Stimulated activated CD4-positive, alpha-beta T cell treated with anti-CD3 and anti-CD28 coated beads, Interleukin-2, amount 100 ng/mL, for 4 hours (primary cell): Measurements from ENCODE around the gene THNSL1.
A peak's percentile ranks its signal among the peaks of the same experiment; 100 is the strongest.
"Not testable (repeated sequence)": the region's sequence is repeated elsewhere in the genome, so short reads cannot be mapped to it uniquely, and the experiment has no call there.

ENCODE experiments used
- DNase-seq: peaks from one replicate; pipeline ENCODE4 v3.0.0-alpha.2; 2020; ENCODE audit warnings: low read depth

Gene THNSL1

DNA sequence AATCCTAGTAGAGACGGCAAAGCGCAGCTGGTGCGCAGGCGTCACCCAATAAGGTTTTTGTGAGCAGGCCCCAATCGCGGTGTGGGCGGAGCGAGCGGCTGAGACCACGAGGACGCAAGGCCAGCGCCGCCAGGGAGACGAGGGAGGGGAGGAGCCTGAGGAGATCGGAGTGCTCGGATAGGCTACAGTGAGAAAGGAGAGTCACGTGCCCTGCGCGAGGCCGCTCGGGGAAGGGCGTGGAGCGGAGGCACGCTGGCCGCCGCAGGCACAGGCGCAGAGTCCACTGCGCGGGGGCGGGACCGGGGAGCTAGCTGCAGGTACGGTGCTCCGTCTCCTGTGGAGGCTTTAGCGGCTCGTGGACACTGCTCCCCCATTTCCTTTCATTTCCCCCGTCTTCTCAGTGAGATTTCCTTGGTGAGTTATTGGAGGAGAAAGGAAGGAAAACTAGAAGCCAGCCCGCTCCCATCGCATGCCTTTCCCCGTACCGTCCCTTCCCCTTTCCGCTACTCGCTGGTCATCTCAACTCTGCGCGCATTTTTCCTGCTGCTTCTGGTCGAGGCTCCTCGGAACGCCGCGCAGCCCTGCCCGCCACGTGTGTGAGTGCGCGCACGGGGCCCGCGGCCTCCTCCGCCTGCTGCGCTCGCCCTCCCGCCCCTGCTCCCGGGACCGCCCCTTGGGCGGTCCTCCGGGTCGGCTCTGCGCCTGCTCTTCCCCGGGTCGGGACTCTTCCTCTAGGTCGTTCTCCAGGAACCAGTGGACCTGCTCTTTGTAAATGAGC lies at the start of gene THNSL1:
THNSL1 (plus strand) TSS at position 237 of the 778 bp plus-strand sequence. CDS start 6,612 bp downstream, outside the sequence.
- DNase-seq, result peak; percentile 98

DNA sequence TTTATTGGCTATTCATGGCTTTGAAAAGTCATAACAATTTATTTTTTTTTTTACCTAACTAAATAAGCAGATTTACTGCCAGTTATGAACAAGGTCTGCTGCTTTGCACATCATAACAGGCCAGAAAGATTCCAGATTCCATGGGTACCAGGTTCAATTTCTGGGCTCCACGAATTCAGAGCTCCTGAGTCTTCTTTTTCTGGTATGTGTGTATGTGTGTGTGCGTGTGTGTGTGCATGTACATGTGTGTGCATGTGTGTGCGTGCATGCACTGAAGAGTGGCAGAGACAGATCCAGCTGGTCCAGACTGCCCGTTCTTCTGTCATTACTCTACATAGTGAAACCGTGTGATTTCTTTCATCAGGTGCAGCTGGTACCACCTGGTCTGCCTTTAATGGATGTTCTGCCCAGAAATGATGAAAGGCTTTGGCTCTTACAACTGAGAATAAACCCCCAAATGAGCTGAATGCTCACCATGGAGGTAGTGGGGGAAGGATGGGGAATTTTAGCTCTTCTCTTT lies 49.4 kb upstream of the THNSL1 start:
- DNase-seq, result no peak

DNA sequence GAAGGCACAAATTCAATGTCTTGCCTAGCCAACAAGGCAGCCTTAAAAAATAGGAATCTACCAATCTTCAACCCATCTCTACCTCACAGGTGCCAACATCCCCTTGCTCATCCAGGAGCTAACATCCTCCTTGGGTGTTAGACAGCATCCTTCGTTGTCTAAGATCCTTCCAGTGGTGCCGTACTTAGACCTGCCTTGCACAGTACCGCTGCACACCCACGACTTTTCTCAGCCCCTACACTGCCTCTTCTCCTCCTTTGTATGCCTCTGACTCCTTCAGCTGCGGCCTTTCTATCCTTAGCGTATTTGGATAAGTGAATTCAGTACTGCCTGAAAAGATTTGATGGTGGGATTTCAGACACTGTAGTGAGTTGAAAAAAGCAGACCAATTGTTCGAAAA lies 48.1 kb upstream of the THNSL1 start:
- DNase-seq, result no peak

GRCh38 chr10:24968951-24969350 lies 47.5 kb upstream of the THNSL1 start:
- DNase-seq, result not testable (repeated sequence)

DNA sequence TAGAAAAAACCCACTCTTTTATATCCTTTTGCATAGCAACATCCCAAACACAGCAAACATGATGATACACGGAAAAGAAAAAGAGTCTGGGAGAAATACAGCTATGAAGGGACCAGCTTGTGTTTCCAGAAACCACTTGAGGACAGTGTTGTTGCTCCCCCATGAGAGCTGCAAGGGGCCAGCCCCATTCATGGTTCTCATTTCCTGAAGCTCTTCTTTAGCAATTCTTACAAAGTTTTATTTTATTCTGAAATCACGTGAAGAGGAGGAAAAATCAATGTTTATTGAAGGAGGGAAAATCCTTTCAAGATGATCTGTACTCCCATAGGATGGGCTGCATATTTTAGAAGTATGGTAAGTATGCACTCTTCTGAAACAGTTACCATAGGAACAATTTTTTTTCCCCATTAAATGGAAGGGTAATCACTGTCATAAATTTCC lies 46.6 kb upstream of the THNSL1 start:
- no peak for DNase-seq

DNA sequence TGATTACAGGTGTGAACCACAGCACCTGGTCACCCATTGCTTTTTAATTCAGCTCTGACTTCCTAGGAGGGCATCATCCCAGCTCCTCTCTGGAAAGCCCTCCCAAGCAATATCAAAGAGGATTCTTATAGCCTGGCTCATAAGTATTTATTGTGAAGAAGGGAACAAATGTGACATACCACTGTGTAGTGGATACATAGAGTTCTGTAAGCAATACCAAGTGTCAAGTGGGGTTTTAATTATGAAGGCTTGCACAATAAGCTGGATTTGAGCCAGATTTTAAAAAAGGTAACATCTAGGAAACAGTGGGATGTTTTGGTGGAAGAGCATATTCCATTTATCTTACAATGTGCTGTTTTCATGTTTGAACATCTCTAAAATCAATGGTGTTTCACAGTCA lies 45.0 kb upstream of the THNSL1 start:
- no peak for DNase-seq

GRCh38 chr10:24973163-24973562 lies 43.2 kb upstream of the THNSL1 start:
- no peak for DNase-seq

GRCh38 chr10:24974976-24975375 lies 41.4 kb upstream of the THNSL1 start:
- no peak for DNase-seq

- no peak for DNase-seq
These were observed 36.7 kb upstream of the THNSL1 start for GRCh38 chr10:24979685-24980084.

DNA sequence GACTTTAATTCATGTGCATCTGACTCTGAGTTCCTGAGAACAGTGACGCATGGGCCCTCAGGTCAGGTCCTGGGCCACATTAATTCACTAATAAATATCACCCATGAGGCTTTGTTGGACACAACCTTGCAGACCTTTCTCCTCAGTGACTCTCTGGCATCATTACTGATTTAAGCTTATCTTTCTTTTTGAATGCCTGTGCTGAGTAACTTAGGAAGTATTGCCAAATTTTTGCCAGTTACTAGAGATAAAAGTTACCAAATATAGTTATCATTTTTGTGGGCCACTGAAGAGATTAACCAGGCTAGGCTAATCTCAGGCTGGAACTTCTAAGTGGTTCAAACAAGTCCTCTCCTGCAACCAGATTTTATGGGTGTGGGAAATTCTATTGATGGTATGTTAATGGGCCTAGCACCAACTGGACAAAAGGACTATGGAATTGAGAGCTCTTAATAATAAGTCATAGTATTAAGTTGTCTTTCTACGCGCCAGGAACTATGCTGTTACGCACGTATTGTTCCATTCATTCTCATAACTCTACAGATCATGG lies 35.2 kb upstream of the THNSL1 start:
- DNase-seq, result no peak

GRCh38 chr10:24982319-24983112 lies 33.9 kb upstream of the THNSL1 start:
- DNase-seq, result no peak

GRCh38 chr10:24983130-24983529 lies 33.3 kb upstream of the THNSL1 start:
- no peak for DNase-seq

DNA sequence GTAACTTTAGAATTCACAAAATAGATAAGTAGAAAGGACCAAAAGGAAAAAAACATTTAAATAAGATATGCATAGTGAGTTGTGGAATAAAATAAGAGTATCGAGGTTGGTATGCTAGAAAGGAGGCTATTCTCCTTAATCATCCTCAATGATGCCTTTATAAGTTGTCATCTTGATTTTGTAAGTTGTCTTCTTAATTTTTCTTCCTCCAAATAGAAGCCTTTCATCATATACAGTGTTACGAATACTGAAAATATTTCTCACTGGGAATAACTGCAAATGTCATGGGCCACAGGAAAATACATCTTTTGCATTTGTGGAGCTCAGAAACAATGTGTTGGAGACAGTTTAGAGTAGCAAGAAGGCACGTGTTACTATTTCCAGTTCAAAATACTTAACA lies 32.5 kb upstream of the THNSL1 start:
- no peak for DNase-seq

GRCh38 chr10:24984906-24985305 lies 31.5 kb upstream of the THNSL1 start:
- DNase-seq, result no peak

DNA sequence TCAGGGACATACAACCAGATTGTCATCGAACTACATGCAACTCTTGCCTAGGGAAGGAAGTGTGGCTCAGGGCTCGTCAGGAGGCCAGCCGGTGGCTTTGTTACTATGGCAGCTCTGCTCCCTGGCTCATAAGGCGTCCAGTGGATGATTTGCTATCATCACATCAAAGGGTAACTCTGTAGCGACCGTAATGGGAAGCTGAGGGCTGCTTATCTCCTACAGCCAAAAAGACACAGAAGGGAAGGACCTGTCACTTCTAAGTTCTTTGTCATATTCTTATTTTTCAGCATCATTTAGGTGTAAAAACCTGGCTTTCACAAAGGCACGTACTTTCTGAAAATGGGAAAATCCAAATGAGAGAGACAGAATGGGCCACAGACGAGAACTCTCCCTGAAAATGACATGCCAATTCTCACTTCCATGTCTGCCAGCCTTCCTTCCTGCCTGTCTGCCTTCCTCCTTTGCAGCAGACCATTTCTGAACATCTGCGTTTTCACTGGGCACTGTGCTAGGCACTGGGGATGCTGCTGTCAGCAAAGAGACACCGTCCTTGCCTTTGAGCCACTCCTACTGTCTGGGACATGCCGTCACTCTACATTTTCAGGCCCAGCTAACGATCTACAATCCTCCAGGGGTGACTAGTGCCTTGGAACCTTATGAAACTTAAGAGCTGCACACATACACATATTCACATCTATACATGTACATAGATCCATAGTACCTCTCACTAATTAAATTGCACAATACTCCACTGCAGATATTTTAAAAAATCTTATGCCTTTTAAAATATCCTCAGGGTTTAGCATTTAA lies 27.4 kb upstream of the THNSL1 start:
- DNase-seq, result no peak

DNA sequence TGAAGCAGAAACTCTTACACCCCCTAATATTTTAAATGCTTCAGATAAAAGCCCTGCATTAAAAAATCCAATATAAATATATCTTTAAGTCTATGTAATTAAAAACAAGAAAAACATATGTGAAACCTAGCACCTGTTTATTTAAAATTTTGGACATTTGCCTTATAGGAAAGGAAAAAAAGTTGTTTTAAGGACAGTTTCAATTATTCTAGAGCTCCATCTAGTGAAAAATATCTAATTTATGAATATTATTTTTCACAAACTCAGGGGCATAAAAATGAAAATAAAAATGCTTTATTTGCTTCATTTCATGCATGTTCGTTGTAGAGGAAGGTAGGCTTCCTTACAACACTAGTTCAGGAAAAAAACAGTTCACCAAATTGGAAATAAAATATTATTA lies 26.5 kb upstream of the THNSL1 start:
- DNase-seq, result no peak

DNA sequence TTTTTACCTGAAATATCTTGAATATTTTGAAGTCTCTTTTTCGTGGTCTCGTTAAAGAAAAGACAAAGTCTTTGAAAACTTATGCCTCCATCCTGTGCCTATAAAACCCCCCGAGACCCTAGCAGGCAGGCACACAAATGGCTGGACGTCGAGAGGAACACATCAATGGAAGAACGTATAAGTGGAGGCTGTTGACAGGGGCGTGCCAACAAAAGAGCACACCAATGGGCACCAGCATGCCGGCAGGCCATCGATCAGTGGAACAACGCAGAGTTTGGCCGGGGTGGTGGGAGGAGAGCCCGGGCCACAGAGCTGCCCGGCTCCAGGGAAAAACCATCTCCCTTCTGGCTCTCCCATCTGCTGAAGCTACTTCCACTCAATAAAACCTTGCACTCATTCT lies 25.1 kb upstream of the THNSL1 start:
- no peak for DNase-seq

GRCh38 chr10:24992512-24993133 lies 23.8 kb upstream of the THNSL1 start:
- DNase-seq, result no peak

DNA sequence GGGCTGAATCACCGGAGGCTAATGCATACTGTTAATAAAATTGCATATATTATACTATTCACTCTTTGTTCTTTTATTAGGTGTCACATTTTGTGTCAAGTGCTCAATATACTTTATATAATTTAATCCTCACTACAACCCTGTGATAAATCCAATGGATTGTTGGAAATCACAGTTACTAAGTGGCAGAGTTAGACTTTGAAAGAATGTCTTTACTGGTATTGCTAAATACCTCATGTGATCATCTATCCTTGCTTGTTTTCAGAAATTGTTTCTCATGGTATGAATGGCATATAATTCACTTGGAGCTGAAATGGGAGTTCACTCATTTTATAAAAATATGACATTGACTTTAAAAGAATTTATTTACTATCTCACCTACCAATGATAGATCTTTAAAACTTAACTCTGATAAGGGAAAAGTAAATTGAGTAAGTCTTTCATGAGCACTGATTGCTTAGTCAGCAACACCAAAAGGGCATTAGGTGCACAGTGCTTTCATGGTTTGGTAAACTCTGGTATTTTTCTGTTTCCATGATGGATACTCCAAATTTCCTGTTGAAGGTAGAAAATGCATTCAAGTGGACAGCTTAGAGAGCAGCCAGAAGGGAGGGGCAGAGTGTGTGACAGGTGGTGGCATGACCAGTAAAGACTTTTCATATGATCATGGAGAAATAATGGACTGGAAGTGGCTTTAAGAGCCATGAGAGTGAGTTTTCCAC lies 23.0 kb upstream of the THNSL1 start:
- DNase-seq, result no peak

DNA sequence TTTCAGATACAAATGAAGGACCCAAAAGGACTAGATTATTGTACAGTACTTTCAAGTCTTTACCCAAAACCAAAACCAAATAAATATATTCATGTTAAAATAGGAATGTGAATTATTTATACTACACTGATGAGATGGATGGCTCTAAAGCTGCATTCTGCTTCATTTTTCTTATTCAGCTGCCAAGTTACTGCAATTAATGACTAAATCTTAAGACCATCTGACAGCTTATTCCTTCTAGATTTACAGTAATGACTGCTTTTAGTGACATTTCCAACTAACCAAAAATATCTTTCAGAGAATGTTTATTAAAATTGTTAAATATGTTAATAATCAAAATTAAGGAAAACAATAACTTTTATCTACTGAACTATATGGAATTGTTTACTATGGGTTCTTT lies 21.3 kb upstream of the THNSL1 start:
- DNase-seq, result no peak

DNA sequence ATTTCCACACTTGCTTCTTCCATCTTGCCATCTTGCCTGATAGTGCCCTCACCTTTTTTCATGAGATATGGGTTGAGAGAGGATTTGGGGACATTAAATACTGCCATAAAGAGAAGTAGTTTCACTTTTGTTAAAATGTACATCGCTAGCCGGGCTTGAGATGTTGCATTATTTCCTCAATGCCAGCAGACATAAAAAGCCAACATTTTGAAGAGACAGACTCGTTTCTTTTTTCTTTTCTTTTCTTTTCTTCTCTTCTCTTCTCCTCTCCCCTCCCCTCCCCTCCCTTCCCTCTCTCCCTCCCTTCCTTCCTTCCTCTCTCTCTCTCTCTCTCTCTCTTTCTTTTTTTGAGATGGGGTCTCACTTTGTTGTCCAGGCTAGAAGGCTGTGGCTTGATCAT lies 18.4 kb upstream of the THNSL1 start:
- no peak for DNase-seq
